DOHH2 (cell line): Measurements from ENCODE around the gene LOXHD1.

Experiments
- H3F3A ChIP-seq: fragments of 200-600 bp; sonication (generic), shearing (Covaris generic); 2 replicates; pipeline ENCODE4 v1.6.0; 2016; ENCODE audit warnings: antibody characterized with exemption, mild to moderate bottlenecking; ENCODE audit not compliant: control insufficient read depth, insufficient read depth
- H3K27ac ChIP-seq: fragments of 200-600 bp; sonication (generic); 2 replicates; pipeline ENCODE4 v1.5.1; 2014; ENCODE audit warnings: low read depth, mild to moderate bottlenecking, low read length, moderate library complexity
- H3K27me3 ChIP-seq: fragments of 200-600 bp; sonication (generic); 2 replicates; pipeline ENCODE4 v1.6.1; 2014; ENCODE audit warnings: mild to moderate bottlenecking, low read length, mixed read lengths; ENCODE audit not compliant: control insufficient read depth
- H3K36me3 ChIP-seq: fragments of 200-600 bp; sonication (generic); 2 replicates; pipeline ENCODE4 v1.6.1; 2014; ENCODE audit warnings: mild to moderate bottlenecking, low read length, moderate library complexity, mixed read lengths; ENCODE audit not compliant: control insufficient read depth
- H3K4me1 ChIP-seq: fragments of 200-600 bp; sonication (generic); 2 replicates; pipeline ENCODE4 v1.6.1; 2014; ENCODE audit warnings: mild to moderate bottlenecking, low read length, mixed read lengths; ENCODE audit not compliant: control insufficient read depth
- H3K4me2 ChIP-seq: fragments of 200-600 bp; sonication (generic); 2 replicates; pipeline ENCODE4 v1.6.0; 2014; ENCODE audit warnings: mild to moderate bottlenecking, low read length, moderate library complexity
- H3K4me3 ChIP-seq: fragments of 200-600 bp; sonication (generic); 2 replicates; pipeline ENCODE4 v1.5.1; 2014; ENCODE audit warnings: mild to moderate bottlenecking, low read length, mixed read lengths
- H3K79me2 ChIP-seq: fragments of 200-600 bp; sonication (generic); 2 replicates; pipeline ENCODE4 v1.6.1; 2014; ENCODE audit warnings: mild to moderate bottlenecking, low read length, mixed read lengths; ENCODE audit not compliant: control insufficient read depth
- H3K9me2 ChIP-seq: fragments of 200-600 bp; sonication (generic); replicated peaks from 2 replicates; pipeline ENCODE4 v1.6.1; 2014; ENCODE audit warnings: mild to moderate bottlenecking, low read length, mixed read lengths; ENCODE audit not compliant: control insufficient read depth
- H3K9me3 ChIP-seq: fragments of 200-600 bp; sonication (generic); 2 replicates; pipeline ENCODE4 v1.6.1; 2014; ENCODE audit warnings: antibody characterized with exemption, low read length, mixed read lengths; ENCODE audit not compliant: control insufficient read depth, insufficient read depth
- H4K20me1 ChIP-seq: fragments of 200-600 bp; sonication (generic); 2 replicates; pipeline ENCODE4 v1.6.0; 2014; ENCODE audit warnings: low read depth, mild to moderate bottlenecking, antibody characterized with exemption, low read length, moderate library complexity; ENCODE audit not compliant: control insufficient read depth, insufficient read depth
- CTCF ChIP-seq: fragments of 200-600 bp; sonication (generic); IDR thresholded peaks from one replicate; pipeline ENCODE4 v1.5.1; 2014; ENCODE audit warnings: antibody characterized with exemption, mild to moderate bottlenecking, low read depth, low read length; ENCODE audit not compliant: poor library complexity, severe bottlenecking
- EZH2phosphoT487 ChIP-seq: fragments of 200-600 bp; sonication (generic); IDR thresholded peaks from 2 replicates; pipeline ENCODE4 v1.6.1; 2017; ENCODE audit warnings: borderline replicate concordance, mild to moderate bottlenecking, antibody characterized with exemption, low read length, moderate library complexity, mixed read lengths

Gene LOXHD1

GRCh38 chr18:46601141-46601805 lies 55.7 kb downstream of the LOXHD1 start:
- H3K4me1 ChIP-seq = peaks cover 11% of the 10 kb centered on the region
- no peak overlapping the region for H3K4me2 ChIP-seq
- no peak overlapping the region for H3K4me3 ChIP-seq
- no peaks in the 10 kb centered on the region for H3K9me2 ChIP-seq
- H3K9me3 ChIP-seq = no peaks in the 10 kb centered on the region
- H3K27me3 ChIP-seq = peaks cover 2% of the 10 kb centered on the region; the same call in 1 of the 2 replicates
- H3K27ac ChIP-seq = no peak overlapping the region
- H4K20me1 ChIP-seq = no peaks in the 10 kb centered on the region
- no peak for TF ChIP-seq CTCF
- TF ChIP-seq EZH2phosphoT487 = no peak
- H3F3A ChIP-seq = no peaks in the 10 kb centered on the region
- H3K79me2 ChIP-seq = no peaks in the 10 kb centered on the region
- no peaks in the 10 kb centered on the region for H3K36me3 ChIP-seq

- H3K9me3 ChIP-seq = no peaks in the 10 kb centered on the region
Measured at GRCh38 chr18:46596119-46596518, 60.9 kb downstream of the LOXHD1 start.

DNA sequence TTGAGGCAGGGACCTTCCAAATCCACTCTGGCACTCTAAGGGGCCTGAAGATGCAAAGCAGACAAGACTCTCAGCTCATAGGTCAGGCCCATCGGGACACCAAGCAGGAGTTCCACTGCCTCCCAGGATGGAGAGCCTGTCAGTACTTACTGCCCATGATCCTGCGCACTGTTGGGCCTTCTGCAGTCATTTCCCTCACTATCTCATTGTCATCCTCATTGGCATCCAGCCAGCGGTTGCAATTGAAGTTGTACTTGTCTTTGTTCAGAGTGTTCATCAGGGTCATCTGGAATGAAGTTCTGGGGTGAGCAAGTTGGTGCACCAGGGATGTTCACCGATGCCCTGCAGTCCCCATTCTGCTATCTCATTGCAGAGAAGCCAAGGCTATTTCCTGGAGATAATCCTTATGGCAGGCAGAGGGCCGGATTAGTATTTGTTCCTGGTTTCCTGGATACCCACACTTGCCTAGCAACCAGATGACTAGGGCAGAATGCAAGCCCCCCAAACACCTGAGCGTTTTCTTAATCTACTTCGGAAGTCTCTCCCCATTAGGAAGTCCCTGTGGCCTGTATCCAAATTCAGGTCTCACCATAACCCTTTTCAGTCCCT lies 65.1 kb downstream of the LOXHD1 start:
- Histone ChIP-seq H3K4me3 (no peak overlapping the region), H3K36me3 (no peaks in the 10 kb centered on the region), H3K27ac (no peak overlapping the region), H3K79me2 (no peaks in the 10 kb centered on the region), H3F3A (no peaks in the 10 kb centered on the region), H3K9me3 (no peaks in the 10 kb centered on the region), H3K9me2 (no peaks in the 10 kb centered on the region), H4K20me1 (no peaks in the 10 kb centered on the region), H3K27me3 (peaks cover 20% of the 10 kb centered on the region), H3K4me2 (no peak overlapping the region), H3K4me1 (no peaks in the 10 kb centered on the region)
- TF ChIP-seq CTCF = no peak

More at GRCh38 chr18:46596119-46596518, 60.9 kb downstream of the LOXHD1 start:
- no peak overlapping the region for H3K27ac ChIP-seq
- no peaks in the 10 kb centered on the region for H4K20me1 ChIP-seq
- H3K4me3 ChIP-seq = no peak overlapping the region
- no peaks in the 10 kb centered on the region for H3F3A ChIP-seq
- peaks cover 20% of the 10 kb centered on the region for H3K27me3 ChIP-seq
- no peaks in the 10 kb centered on the region for H3K79me2 ChIP-seq
- no peaks in the 10 kb centered on the region for H3K9me2 ChIP-seq
- no peak for TF ChIP-seq EZH2phosphoT487
- no peak for TF ChIP-seq CTCF
- H3K4me1 ChIP-seq = peaks cover 4% of the 10 kb centered on the region; the same call in 1 of the 2 replicates
- no peaks in the 10 kb centered on the region for H3K36me3 ChIP-seq
- no peak overlapping the region for H3K4me2 ChIP-seq
